WI38 (cell line): ENCODE data around the gene INSIG1.

Experiments used
- H3K4me3 ChIP-seq: 2 replicates; pipeline ENCODE4 v1.5.1; 2011; ENCODE audit warnings: low read depth, mild to moderate bottlenecking, control low read depth, low read length
- CTCF ChIP-seq: IDR thresholded peaks from 2 replicates; pipeline ENCODE4 v1.5.1; 2012; ENCODE audit warnings: low read depth, mild to moderate bottlenecking, control low read depth, low read length

INSIG1 gene

GRCh38 chr7:155305231-155305904 lies 7.7 kb downstream of the INSIG1 start:
- H3K4me3 ChIP-seq, result no peak overlapping the region
- no peak for TF ChIP-seq CTCF

- no peak for TF ChIP-seq CTCF
- no peak overlapping the region for H3K4me3 ChIP-seq
Measured at GRCh38 chr7:155306673-155307470, 9.2 kb downstream of the INSIG1 start.

GRCh38 chr7:155308330-155309020 lies 10.8 kb downstream of the INSIG1 start:
- TF ChIP-seq CTCF, result no peak

GRCh38 chr7:155309021-155309338 lies 11.3 kb downstream of the INSIG1 start:
- no peak overlapping the region for H3K4me3 ChIP-seq
- TF ChIP-seq CTCF, result no peak

More at GRCh38 chr7:155308330-155309020, 10.8 kb downstream of the INSIG1 start:
- no peak overlapping the region for H3K4me3 ChIP-seq

- no peak for TF ChIP-seq CTCF
- H3K4me3 ChIP-seq, result no peak overlapping the region
Measured at GRCh38 chr7:155310425-155311114, 12.9 kb downstream of the INSIG1 start.

- no peak for TF ChIP-seq CTCF
- no peak overlapping the region for H3K4me3 ChIP-seq
Measured at GRCh38 chr7:155311826-155312537, 14.3 kb downstream of the INSIG1 start.
